GM13977 (cell line): Measurements from ENCODE around the gene TAPT1.
"Not testable (repeated sequence)": the region's sequence is repeated elsewhere in the genome, so short reads cannot be mapped to it uniquely, and the experiment has no call there.

Experiments used
- DNase-seq: peaks from one replicate; pipeline ENCODE4 v3.0.0; 2012; ENCODE audit warnings: low spot score
- in situ Hi-C: fragments of 300-500 bp; cut with MboI; formaldehyde crosslinking; loops from one replicate; pipeline ENCODE4 v1.12.0; 2022; ENCODE audit warnings: low sequenced_read_pairs, low pct_unique_long_range_greater_than_20kb, mixed read lengths, inconsistent platforms; ENCODE audit not compliant: unreplicated experiment
- TF ChIP-seq, protein P1 (sequence below): IDR thresholded peaks from 2 replicates; pipeline ENCODE4 v1.5.1; 2012; ENCODE audit warnings: mild to moderate bottlenecking, control low read depth; ENCODE audit not compliant: insufficient read depth; ENCODE audit errors: extremely low read depth, missing control alignments

TAPT1 gene

DNA sequence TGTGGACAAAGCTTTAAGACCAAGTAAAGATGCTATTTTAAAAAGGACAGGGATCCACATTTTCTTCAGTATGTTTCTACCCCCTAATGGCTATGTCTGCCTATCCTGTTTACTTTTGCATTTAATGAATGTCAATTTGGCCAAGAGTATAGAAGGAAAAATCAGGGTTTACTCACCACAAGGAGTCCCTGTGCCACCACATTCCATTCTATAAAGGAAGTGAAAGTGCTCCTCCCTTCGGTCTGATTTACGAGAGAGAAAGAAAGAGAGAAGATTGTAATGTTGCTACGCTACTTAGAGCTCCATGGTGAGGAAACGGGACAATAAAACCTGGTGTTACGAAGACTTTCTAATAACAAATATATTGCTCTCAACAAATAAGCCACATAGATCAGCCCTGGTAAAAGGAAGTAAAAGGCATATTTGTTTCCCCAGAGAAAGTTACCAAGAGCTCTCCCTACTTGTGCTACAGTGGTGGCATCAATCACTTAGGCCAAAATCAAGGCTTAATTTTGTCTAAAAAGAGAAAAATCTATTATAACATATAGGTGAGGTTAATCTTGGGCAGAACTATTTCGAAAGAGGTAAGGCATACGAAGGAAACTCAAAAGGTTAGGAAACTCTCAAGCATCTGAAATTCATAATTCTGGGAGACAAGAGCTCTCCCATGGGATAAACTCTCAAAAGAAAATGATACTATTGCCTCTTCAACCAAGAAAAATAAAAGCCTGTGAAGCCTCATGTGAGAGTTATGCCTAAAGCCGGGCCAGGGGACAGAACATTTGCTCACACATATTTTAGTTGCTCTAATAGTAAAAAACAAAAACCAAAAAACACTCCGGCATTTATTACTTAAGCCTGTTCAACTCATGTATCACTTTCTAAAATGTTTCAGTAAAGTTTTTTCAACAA is 29.5 kb downstream of the TAPT1 start:
- TF ChIP-seq, protein P1, sequence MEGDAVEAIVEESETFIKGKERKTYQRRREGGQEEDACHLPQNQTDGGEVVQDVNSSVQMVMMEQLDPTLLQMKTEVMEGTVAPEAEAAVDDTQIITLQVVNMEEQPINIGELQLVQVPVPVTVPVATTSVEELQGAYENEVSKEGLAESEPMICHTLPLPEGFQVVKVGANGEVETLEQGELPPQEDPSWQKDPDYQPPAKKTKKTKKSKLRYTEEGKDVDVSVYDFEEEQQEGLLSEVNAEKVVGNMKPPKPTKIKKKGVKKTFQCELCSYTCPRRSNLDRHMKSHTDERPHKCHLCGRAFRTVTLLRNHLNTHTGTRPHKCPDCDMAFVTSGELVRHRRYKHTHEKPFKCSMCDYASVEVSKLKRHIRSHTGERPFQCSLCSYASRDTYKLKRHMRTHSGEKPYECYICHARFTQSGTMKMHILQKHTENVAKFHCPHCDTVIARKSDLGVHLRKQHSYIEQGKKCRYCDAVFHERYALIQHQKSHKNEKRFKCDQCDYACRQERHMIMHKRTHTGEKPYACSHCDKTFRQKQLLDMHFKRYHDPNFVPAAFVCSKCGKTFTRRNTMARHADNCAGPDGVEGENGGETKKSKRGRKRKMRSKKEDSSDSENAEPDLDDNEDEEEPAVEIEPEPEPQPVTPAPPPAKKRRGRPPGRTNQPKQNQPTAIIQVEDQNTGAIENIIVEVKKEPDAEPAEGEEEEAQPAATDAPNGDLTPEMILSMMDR, result no peak
- no peak for DNase-seq
- in situ Hi-C loops, result no loop called here

DNA sequence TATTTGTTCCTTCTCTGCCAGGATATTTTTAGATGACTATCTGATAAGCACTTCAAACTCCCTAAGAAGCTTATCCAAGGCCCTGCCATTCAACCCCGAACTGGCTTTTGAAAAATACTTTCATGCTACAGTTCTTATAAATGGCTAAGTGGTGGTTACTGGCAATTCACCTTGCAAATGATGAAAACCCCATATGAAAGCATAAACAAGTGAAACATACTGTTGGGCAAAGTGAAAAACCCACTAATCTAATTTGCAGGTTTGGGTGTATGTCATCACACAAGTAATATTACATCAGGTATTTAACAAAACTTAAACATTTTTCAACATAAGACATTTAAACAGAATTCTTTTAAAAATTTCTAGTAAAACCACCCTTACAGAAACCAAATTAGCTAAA is 31.1 kb downstream of the TAPT1 start:
- in situ Hi-C loops, result no loop called here
- no peak for DNase-seq
- TF ChIP-seq, protein P1, result no peak

DNA sequence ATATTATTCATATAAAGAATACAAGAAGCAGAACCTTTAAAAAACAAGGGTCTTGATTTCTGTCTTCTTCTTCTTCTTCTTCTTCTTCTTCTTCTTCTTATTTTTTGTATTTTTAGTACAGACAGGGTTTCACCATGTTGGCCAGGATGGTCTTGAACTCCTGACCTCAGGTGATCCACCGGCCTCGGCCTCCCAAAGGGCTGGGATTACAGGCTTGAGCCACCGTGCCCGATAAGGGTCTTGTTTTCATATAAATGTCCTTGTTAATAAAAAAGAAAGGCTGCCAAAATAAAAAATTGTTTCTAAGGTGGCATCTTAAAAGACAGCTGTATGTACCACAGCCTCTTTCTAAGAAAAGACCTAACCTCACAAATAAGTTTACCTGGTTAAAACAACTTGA is 31.5 kb downstream of the TAPT1 start:
- DNase-seq, in situ Hi-C loops: not testable (repeated sequence)

GRCh38 chr4:16194214-16194613 is 32.1 kb downstream of the TAPT1 start:
- in situ Hi-C loops, result no loop called here
- DNase-seq, result no peak
- TF ChIP-seq, protein P1, result no peak

- TF ChIP-seq, protein P1, result no peak
- DNase-seq, result no peak
- in situ Hi-C loops, result no loop called here
Measured at GRCh38 chr4:16192631-16193518, 33.4 kb downstream of the TAPT1 start.

- no peak for DNase-seq
- TF ChIP-seq, protein P1, result no peak
- in situ Hi-C loops, result no loop called here
Measured at GRCh38 chr4:16192057-16192456, 34.2 kb downstream of the TAPT1 start.

DNA sequence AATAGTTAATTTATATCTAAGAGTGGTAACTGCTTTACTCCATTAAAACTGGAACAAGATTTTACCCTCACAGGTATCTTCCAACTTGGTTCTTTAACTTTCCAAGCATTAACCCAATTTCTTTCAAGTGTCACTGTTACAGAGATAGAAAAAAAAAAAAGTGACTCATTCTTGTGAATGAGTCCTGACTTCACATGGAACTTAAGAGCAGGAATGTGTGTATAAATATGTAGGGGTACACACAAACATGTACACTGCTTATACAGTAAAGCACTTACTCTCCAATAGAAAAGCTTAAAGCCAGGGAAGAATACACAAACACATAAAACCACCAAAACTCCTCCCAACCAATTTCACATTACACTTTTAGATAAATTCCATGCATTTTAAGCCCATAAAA is 38.8 kb downstream of the TAPT1 start:
- TF ChIP-seq, protein P1, result no peak
- no peak for DNase-seq
- in situ Hi-C loops, result no loop called here
